SK-N-DZ (cell line): ENCODE data around the gene MLPH.
A peak's percentile ranks its signal among the peaks of the same experiment; 100 is the strongest.

Experiments
- DNase-seq: peaks from one replicate; pipeline ENCODE4 v3.0.0-alpha.2; 2015; ENCODE audit warnings: low spot score

Gene MLPH

DNA sequence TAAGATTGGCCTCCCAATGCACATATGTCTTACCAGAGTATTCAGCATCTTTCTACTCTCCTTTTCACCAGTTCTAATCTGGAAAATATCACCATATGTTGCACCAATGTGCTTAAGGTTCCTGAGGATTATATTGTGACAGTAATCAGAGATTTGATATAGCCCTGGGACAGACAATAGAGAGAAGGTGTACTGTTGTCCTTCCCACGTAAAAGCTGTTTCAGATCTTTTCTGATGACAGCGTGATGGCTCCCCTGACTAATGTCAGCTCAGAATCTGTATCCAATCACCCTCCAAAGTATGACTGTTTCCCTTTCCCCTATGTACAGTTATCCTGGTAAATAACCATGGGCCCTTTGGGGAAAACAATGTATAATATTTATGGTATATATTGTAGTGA, 9.0 kb upstream of the MLPH start:
- no peak for DNase-seq

- DNase-seq, result no peak
These were observed 8.1 kb upstream of the MLPH start for GRCh38 chr2:237478979-237479378.

DNA sequence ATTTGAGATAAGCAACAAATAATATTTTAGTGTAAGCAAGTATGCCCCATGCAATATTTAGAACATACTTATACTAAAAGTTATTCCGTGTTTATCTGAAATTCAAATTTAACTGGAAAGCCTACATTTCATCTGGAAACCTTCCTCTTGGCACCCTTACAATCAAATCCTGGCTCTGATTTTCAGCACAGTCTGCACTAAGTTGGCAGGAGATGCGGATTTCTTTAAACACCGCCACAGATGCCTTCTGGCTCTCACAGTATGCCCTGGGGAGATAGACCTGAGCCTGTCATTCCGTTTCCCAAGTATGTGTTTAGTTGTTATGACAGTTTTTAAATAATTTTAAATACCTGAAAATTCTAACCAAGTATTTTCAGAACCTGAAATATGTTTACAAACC, 7.3 kb upstream of the MLPH start:
- DNase-seq, result no peak

DNA sequence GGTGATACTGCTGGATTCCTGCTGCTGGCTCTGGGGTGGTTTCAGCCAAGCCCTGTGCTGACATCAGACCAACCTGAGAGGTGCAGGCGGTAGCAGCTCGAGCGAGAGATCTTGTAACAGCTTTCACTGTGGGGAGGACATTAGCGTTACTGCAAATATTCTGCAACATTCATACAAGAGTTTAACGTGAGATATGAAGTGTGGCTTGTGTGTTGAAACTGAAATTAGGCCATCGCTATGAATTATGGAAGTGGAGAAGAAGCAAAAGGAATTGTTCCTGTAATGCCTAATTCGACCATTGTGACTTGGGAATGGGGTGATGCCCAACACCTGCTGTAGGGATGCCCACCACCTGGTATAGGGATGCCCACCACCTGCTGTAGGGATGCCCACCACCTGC, 6.5 kb upstream of the MLPH start:
- DNase-seq, result no peak

DNA sequence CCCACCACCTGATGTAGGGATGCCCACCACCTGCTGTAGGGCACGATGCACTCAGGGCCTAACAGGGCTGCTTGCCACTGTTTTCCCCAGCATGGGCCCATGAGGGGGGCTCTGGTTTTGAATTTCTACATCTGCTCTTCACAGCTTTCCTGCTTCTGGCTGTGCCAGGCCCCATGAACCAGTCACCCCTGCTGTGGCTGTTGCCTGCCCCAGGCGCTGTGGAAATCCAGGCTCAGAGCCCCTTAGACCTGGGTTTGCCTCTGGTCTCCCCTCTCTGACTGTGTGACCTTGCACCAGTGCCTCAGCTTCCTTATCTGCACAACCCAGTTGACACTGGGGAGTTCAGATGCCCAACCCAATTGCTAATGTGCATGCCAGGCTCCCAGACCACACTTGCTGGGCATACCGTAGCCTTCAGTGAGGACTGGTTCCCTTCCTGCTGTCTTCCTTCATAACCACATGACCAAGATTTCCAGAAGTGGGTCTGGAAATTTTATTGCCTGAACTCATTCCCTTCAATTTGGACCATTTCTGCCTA, 6.0 kb upstream of the MLPH start:
- no peak for DNase-seq

- DNase-seq, result peak; percentile 68
These were observed 4.6 kb upstream of the MLPH start for GRCh38 chr2:237482485-237482884.

DNA sequence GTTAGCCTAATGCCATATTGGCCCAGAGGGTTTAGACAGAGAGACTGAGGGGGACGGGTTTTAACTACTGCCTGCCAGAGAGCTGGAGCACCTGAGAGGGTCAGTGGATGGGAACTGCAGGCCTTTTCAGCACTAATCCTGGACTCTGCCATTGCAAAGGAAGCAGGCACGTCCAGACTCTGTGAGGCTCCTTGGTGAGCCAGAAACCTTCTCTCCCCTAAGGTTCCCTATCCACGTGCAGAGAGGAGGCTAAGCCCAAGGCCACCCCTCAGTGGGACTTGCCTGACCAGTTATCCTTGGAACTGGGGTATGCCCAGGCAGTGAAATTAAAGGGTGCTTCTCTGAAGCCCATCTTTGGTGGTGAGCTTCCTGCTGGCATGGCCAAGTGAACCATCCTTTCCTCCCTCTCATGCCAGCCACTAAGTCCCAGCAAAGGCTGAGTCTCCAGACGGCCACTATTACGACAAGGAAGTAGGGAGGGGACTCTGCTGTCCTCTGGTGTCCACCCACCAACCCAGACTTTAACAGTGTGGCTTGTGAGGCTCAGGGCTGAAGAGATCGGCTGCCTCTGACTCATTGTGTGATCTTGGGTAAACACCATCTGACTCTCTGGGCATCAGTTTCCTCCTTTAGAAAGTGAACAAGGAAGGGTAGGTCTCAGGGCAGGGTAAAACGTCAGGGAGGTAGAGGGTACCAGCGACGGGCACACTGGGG, 3.9 kb upstream of the MLPH start:
- DNase-seq, result no peak

DNA sequence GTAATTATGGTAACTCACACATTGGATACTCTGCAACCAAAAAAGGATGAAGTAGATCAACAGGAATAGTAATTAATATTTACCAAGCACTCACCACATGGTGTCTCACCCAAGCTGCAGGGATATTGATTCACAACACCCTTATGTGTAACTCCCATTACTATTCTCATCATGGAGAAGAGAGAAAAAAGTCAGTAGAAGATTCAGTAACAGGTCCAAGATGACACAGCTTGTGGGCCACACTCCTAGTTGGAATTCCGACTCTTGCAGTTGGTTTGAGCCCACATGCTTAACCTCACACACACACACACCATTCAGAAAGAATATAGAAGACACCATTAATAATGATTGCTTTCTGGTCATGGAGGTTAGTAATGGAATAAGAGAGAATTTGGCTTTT, 1.7 kb upstream of the MLPH start:
- no peak for DNase-seq

- no peak for DNase-seq
These were observed 1.2 kb upstream of the MLPH start for GRCh38 chr2:237485844-237486243.

DNA sequence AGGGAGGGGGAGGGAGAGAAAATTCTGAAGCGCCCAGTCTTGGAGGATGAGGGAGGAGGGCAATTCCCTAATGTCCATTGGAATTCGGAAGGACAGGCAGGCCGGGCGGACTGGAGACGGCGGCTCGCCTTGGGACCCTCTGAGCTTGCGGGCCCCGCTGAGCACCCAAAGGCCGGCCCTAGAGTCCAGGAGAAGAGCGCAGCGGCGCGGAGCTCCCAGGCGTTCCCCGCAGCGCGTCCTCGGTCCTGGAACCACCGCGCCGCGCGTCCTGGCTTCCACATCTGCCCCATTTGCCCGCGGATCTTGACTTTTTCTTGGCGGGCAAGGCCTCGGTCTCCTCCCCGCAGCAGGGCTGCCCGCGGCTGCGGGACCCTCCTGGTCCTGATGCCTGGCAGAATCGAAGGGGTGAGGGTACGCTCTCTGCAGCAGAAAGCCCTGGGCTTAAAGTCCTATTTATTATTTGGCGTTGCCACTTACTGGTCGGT, 675 bp upstream of the MLPH start:
- no peak for DNase-seq

GRCh38 chr2:237487496-237487895, 445 bp downstream of the MLPH start:
- DNase-seq, result no peak

DNA sequence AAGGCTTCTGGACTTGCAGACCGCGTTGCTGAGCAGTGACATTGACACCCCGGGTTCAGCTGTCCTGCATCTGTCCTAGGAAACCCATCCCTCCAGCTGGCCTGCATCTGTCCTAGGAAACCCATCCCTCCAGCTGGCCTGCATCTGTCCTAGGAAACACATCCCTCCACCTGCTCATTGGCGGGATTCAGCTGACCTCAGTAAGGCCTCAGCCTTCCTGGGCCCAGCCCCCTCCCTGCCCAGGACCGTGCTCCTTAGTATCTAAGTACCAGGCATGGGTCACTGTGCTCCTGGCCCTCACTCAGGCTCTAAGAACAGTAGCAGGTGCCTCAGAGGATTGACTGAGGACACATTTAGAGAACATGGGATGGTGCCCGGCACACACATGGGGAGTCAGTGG, 1.2 kb downstream of the MLPH start:
- DNase-seq, result no peak

- no peak for DNase-seq
These were observed 2.1 kb downstream of the MLPH start for GRCh38 chr2:237488901-237489860.

DNA sequence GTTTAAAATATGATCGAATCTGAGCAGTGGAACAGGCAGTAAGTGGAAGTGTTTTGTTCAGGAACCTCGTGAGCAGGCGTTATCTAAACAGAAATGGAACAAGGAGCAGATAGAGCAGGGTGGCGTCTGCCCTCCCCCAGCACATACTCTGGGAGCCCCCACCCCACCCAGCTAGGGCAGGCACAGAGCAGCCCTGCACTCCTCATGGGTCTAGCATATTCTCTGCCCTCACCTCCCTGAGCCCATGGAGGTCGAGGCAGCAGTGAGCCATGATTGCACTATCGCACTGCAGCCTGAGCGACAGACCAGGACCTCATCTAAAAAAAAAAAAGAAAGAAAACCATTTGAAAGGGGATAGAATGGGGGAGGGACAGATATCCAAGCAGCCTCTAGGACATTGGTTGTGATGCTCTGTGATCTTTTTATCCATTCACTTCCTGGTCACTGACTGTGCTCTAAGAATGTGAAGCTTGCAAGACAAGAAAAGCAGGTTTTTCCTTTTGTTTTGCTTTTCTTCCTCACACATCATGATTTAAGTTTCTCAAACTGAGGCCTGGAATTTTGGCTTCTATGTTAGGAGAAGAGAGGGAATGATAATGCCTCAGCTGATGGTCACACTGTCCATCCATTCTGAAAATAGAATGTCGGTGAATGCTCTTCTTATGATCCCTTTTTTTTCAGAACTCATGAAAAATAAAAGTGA, 3.1 kb downstream of the MLPH start:
- no peak for DNase-seq

GRCh38 chr2:237490795-237491194, 3.7 kb downstream of the MLPH start:
- no peak for DNase-seq

DNA sequence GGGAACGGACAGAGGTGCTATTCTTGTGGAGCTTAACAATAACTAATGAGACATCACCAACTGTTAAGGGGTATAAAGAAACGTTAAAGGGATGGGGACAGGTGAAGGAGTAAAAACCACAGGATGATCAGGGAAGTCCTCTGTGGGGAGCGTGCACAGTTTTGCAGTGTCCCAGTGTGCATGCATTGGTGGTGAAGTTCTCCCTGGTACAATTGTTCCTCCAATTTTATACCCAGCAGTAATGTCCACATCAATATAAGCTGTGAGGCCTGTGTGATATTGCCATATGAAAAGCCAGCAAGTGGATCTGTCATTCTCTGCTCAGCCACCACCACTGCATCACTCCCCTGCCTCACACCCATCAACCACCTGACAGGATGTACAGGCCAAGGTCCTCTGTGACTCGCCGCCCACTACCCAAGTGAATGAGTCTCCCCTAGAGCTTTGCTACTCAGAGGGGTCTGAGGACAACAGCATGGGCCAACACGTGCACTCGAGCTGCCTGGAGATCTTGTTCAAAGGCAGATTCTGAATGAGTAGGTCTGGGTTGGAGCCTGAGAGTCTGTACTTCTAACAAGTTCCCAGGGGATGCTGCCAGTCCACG, 4.6 kb downstream of the MLPH start:
- no peak for DNase-seq

DNA sequence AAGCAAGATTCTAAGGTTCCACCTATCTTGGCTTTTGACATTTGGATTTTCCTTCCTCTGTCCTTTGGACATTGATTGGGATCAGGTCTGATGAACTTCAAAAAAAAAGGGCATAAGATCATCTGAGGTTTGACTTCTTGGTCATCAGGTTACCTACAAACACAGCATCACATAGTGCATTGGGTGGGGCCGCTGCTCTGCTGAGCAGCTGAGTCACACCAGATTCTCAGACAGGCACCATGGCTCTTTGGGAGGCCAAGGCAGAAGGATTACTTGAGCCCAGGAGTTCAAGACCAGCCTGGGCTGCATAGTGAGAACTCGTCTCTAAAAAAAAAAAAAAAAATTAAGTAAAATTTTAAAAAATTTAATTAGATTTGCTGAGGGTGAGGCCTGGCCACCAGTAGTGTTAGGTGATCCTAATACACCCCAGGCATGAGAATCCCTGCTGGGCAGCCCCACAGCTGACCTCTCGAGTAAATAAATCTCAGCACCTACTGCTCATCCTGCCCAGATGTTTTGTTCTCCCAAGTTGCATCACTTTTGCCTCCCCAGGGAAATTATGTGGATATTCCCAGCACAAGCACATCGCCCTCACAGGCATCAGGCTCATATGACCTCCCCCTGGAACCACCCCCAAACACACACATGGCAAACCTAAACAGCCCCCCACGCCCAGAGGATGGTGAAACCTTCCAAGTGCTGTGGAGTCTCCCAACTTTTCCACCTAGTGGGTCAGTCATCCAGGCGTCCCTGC, 5.3 kb downstream of the MLPH start:
- no peak for DNase-seq

DNA sequence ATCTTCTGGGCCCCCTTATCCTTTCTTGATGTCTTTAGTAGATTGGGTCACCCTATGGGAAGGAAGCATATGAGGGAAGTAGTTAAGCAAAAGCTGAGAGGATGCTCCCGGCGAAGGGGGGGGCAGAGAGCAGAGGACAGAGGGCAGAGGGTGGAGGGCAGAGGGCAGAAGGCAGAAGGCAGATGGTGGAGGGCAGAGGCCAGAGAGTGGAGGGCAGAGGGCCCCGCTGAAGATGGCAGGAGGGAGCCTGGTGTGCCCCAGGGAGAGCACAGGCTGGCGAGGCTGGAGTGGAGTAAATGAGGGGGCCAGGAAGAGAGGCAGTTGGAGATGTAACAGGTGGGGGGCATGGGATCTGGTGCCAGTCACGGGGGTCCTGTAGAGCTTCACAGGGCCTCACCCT, 7.0 kb downstream of the MLPH start:
- no peak for DNase-seq

- DNase-seq, result no peak
These were observed 8.6 kb downstream of the MLPH start for GRCh38 chr2:237495521-237496117.

DNA sequence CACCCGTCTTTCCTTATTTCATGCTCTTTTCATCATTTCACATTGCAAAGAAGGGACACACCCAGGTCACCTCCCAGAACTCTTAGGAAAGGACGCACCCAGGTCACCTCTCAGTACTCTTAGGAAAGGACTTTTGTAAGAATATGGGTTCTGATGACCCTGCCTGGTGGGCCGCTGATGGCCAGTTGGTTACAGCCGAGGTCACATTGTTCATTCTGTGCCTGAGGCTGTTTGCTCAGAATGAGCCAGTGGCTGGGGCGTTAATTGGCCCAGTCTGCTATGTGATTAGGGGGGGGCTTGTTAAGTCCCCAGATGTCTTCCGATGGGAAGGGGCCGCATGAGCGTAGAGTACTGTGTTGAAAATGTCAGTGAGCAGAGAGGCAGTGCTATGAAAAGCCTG, 9.4 kb downstream of the MLPH start:
- no peak for DNase-seq
